ENCODE data around the gene ZNF488.
A peak's percentile ranks its signal among the peaks of the same experiment; 100 is the strongest.

The ZNF488 gene

GRCh38 chr10:47381427-47382379 is 2.4 kb downstream of the ZNF488 start:
- DNase-seq = peak; percentile 14

- peak; percentile 53 for DNase-seq
These were observed 3.0 kb downstream of the ZNF488 start for GRCh38 chr10:47381103-47381395.

- peak; percentile 8 for DNase-seq
These were observed 3.6 kb downstream of the ZNF488 start for GRCh38 chr10:47380341-47381102.

GRCh38 chr10:47379901-47380300 is 4.2 kb downstream of the ZNF488 start:
- DNase-seq = peak; percentile 19

GRCh38 chr10:47379445-47379785 is 4.7 kb downstream of the ZNF488 start:
- peak; percentile 7 for DNase-seq

- peak; percentile 5 for DNase-seq
These were observed 5.3 kb downstream of the ZNF488 start for GRCh38 chr10:47378606-47379444.

- DNase-seq = no peak
These were observed 5.9 kb downstream of the ZNF488 start for GRCh38 chr10:47378183-47378510.

GRCh38 chr10:47376522-47377220 is 7.4 kb downstream of the ZNF488 start:
- DNase-seq = peak; percentile 18

GRCh38 chr10:47374611-47375536 is 9.2 kb downstream of the ZNF488 start:
- peak; percentile 64 for DNase-seq

- peak; percentile 11 for DNase-seq
These were observed 11.4 kb downstream of the ZNF488 start for GRCh38 chr10:47372726-47373125.

GRCh38 chr10:47371629-47372485 is 12.2 kb downstream of the ZNF488 start:
- peak; percentile 6 for DNase-seq

- peak; percentile 4 for DNase-seq
These were observed 13.2 kb downstream of the ZNF488 start for GRCh38 chr10:47370878-47371277.

- peak; percentile 9 for DNase-seq
These were observed 13.9 kb downstream of the ZNF488 start for GRCh38 chr10:47370015-47370767.

- DNase-seq = peak; percentile 5
These were observed 14.7 kb downstream of the ZNF488 start for GRCh38 chr10:47369251-47369894.

GRCh38 chr10:47368431-47369180 is 15.5 kb downstream of the ZNF488 start:
- peak; percentile 11 for DNase-seq

GRCh38 chr10:47367646-47368045 is 16.4 kb downstream of the ZNF488 start:
- DNase-seq = peak; percentile 13

- DNase-seq = peak; percentile 3
These were observed 17.2 kb downstream of the ZNF488 start for GRCh38 chr10:47366731-47367460.

- DNase-seq = peak; percentile 2
These were observed 17.9 kb downstream of the ZNF488 start for GRCh38 chr10:47366181-47366631.
